ENCODE results near the gene GABRA4. TPM values are rescaled to one million over a fixed set of nuclear protein-coding genes. Genes with fewer than 3 reads are reported as not detected.

GABRA4 gene
- total RNA-seq, 1 experiment from 2014 or later: not detected

DNA sequence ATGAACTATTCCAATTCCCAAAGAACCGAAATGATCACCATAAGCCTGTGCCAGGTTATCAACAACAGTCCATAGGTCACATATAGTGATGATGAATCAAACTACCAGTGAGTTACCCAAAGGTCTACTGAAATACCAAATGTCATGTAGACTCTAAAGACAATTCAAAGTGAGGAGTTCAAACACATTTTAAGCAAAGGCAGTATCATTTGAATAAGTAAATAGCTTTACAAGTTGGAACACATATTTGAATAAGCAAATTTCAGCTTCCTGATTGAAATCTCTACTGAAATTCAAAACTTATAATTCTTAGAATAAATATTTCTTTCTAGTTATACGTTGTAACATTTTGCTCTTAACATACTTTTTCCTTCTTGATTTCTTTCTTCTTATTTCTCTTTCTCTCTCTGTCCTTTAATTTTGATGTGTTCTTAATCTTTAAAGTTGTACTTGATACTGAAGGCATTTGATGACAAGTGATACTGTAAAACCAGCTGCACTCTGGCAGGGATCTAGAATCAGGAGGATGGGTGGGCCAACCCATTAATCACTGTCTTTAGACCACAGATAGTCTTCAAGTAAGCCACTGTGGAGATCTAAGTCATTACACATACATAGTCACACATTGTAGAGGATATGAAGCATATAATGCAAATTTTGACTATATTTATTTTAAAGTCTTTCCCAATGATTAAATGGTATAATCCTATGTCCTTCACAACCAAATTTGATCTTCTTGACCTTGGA lies 34.5 kb downstream of the GABRA4 start:
- Mint-ChIP-seq H3K36me3 (ENCODE audit: insufficient read depth in 1 of 3, low read depth in 3 of 3) (no peaks in the 10 kb centered on the region), H3K9me3 (no peaks in the 10 kb centered on the region), H3K27ac (no peak overlapping the region), H3K27me3 (ENCODE audit: low read depth) (peaks cover under 1% of the 10 kb centered on the region), H3K4me3 (no peak overlapping the region), H3K4me1 (no peaks in the 10 kb centered on the region)
- no peak for TF ChIP-seq CTCF (conservative IDR thresholded peaks at IDR 0.05)
- no peak overlapping the region for H2BK20ac ChIP-seq (ENCODE audit: low read depth, low read length, poor library complexity, severe bottlenecking)
- no peak overlapping the region for H3K23ac ChIP-seq (ENCODE audit: insufficient read length, low read depth, low read length)
- no peak overlapping the region for H3T11ph ChIP-seq (ENCODE audit: low read length)
- H2BK120ac ChIP-seq (ENCODE audit: low read depth, low read length, poor library complexity, severe bottlenecking): no peak overlapping the region
- no peak overlapping the region for H3K56ac ChIP-seq (ENCODE audit: insufficient read length, low read depth, low read length)
- H2BK15ac ChIP-seq (ENCODE audit: low read depth, low read length): no peak overlapping the region
- no CpG with 5 or more reads among the region's 2 CpGs for WGBS (ENCODE audit: extremely low coverage, insufficient read length, low lambda C conversion rate)
- no peak overlapping the region for H3K27ac ChIP-seq (ENCODE audit: insufficient read length, low read depth, low read length)
- no peaks in the 10 kb centered on the region for H3K23me2 ChIP-seq (ENCODE audit: insufficient read length, low read depth, low read length, poor library complexity, severe bottlenecking)
- H2AFZ ChIP-seq (ENCODE audit: low read length): no peak overlapping the region
- no peak overlapping the region for H2BK12ac ChIP-seq (ENCODE audit: insufficient read length, low read depth, low read length)
- H4K91ac ChIP-seq (ENCODE audit: insufficient read length, low read depth, low read length): no peak overlapping the region
- no peak overlapping the region for H4K8ac ChIP-seq (replicated peaks; ENCODE audit: insufficient read length, low read depth, low read length)
- H4K5ac ChIP-seq (ENCODE audit: insufficient read length, low read depth, low read length): no peak overlapping the region
- no peaks in the 10 kb centered on the region for H4K20me1 ChIP-seq (ENCODE audit: control insufficient read depth, insufficient read depth, insufficient read length)
- H3K4ac ChIP-seq (ENCODE audit: low read depth, low read length): no peak overlapping the region
- no peak for DNase-seq
- H3K27me3 ChIP-seq (ENCODE audit: insufficient read depth, low read length): no peaks in the 10 kb centered on the region
- H3K9ac ChIP-seq (ENCODE audit: extremely low read depth, insufficient read length, low read length): no peak overlapping the region
- no peaks in the 10 kb centered on the region; the same call in 1 of the 2 replicates for H3K4me1 ChIP-seq (ENCODE audit: insufficient read depth, low read length)
- no peak overlapping the region for H3K4me2 ChIP-seq (ENCODE audit: insufficient read depth, insufficient read length, low read length)
- H3K18ac ChIP-seq (ENCODE audit: insufficient read length, low read depth, low read length): no peak overlapping the region
- no peak overlapping the region for H2BK5ac ChIP-seq (ENCODE audit: insufficient read length, low read length)
- no peak overlapping the region for H2AK5ac ChIP-seq (ENCODE audit: insufficient read length, low read length)
- H3K9me3 ChIP-seq (ENCODE audit: control insufficient read depth, low read depth, low read length): no peaks in the 10 kb centered on the region
- no peaks in the 10 kb centered on the region for H3K79me2 ChIP-seq (ENCODE audit: insufficient read depth, low read length)
- H3K79me1 ChIP-seq (ENCODE audit: insufficient read depth, low read depth, low read length, poor library complexity, severe bottlenecking): no peaks in the 10 kb centered on the region
- no peak overlapping the region for H3K14ac ChIP-seq (ENCODE audit: insufficient read depth, low read length)
